Body of pancreas (tissue), 4 donors: Measurements from ENCODE around the gene HNRNPM. TPM values are rescaled to one million over a fixed set of nuclear protein-coding genes. Genes with fewer than 3 reads are reported as not detected.

Source experiments
- ATAC-seq: fragments of 150-250 bp; one replicate; pipeline ENCODE4 v1.9.1; 2016
- DNase-seq, 4 donors: peaks; one replicate each; pipeline ENCODE4 v3.0.0-alpha.2; 2019
- H3K27ac ChIP-seq, 4 donors: fragments of 200-600 bp; sonication (generic); 1 replicate in 3 of 4; 2 replicates in 1 of 4; pipeline versions ENCODE4 v1.5.1 to v1.6.1; 2016 to 2019; ENCODE audit warnings: mild to moderate bottlenecking in 1 of 4, mixed read lengths in 1 of 4, moderate library complexity in 1 of 4
- H3K27me3 ChIP-seq, 2 donors: fragments of 200-600 bp; sonication (generic); one replicate each; pipeline ENCODE4 v1.6.0; 2016; ENCODE audit warnings: mild to moderate bottlenecking in 1 of 2
- H3K36me3 ChIP-seq, 2 donors: fragments of 200-600 bp; sonication (generic); replicated peaks in 1 of 2; 2 replicates each; pipeline ENCODE4 v1.5.1; 2016; ENCODE audit warnings: low read depth in 2 of 2; ENCODE audit not compliant: insufficient read depth in 1 of 2
- H3K4me1 ChIP-seq: fragments of 200-600 bp; sonication (generic); one replicate; pipeline ENCODE4 v1.6.0; 2016
- H3K4me3 ChIP-seq, 2 donors: fragments of 200-600 bp; sonication (generic); 1 replicate in 1 of 2; 2 replicates in 1 of 2; pipeline ENCODE4 v1.5.1; 2016 to 2019
- H3K9me3 ChIP-seq, 3 donors: fragments of 200-600 bp; sonication (generic); 1 replicate in 2 of 3; 2 replicates in 1 of 3; pipeline ENCODE4 v1.5.1; 2016
- CTCF ChIP-seq, 7 experiments: fragments of 450-650 bp in 4 of 7; fragments of 200-600 bp in 3 of 7; sonication (generic) in 3 of 7; IDR thresholded peaks; one replicate each; pipeline ENCODE4 v1.5.1; 2016 to 2019; ENCODE audit warnings: antibody characterized with exemption in 7 of 7
- POLR2A ChIP-seq, 3 donors: fragments of 450-650 bp; IDR thresholded peaks; one replicate each; pipeline ENCODE4 v1.6.1; 2016; ENCODE audit warnings: antibody characterized with exemption in 3 of 3, mild to moderate bottlenecking in 2 of 3
- WGBS, 2 donors: methylation state at CpG; one replicate each; pipeline ENCODE4 v1.1.5; 2017; 5-methylcytosine and 5-hydroxymethylcytosine counted together
- intact Hi-C: fragments of 100-400 bp; cut with DNase I; formaldehyde crosslinking; loops from one replicate; pipeline ENCODE4 v1.15.1; 2023
- total RNA-seq, 2 donors: library from RNA; depleted of rRNA; stranded (reverse); fragments of >200 nt; gene quantifications; one replicate each; pipeline ENCODE4 v1.1.0, GENCODE V29; 2016

The HNRNPM gene
- total RNA-seq, 2 donors from 2014 or later = 64.9 to 146 TPM

- TF ChIP-seq CTCF (IDR thresholded peaks at IDR 0.05) (no peak), POLR2A (IDR thresholded peaks at IDR 0.05) (no peak)
- DNase-seq (no peak), ATAC-seq (no peak)
- Histone ChIP-seq H3K36me3 (peaks cover 26 to 34% of the 10 kb centered on the region in 2 donors), H3K4me1 (peaks cover 33% of the 10 kb centered on the region), H3K9me3 (no peaks in the 10 kb centered on the region), H3K27me3 (no peaks in the 10 kb centered on the region), H3K4me3 (no peak overlapping the region), H3K27ac (no peak overlapping the region)
- 89 to 91% methylated on average over 11 of the region's 11 CpGs for WGBS, 2 donors
- intact Hi-C loops = no loop called here
These were observed 37.9 kb downstream of the HNRNPM start for GRCh38 chr19:8482696-8483095.

DNA sequence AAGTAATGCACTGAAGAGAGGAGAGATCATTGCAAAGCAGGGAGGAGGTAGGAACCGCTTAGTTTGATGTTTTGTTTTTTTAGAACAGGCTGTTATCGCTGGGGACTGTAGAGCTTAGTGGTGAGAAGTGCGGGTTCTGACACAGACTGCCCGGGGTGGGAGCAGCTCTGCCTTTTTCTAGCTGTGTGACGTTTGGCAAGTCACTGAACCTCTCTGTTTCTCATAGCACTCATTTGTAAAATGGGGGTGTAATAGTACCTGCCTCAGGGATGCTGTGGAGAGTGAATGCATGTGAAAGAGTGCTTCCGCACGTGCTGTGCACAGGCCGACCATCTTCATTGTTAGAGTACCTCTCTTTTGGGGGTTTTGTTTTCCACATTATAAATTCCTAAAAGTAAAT is 38.4 kb downstream of the HNRNPM start:
- ATAC-seq (no peak), DNase-seq (no peak)
- Histone ChIP-seq H3K4me1 (peaks cover 29% of the 10 kb centered on the region), H3K36me3 (peaks cover 28 to 39% of the 10 kb centered on the region in 2 donors), H3K27ac (no peak overlapping the region), H3K9me3 (no peaks in the 10 kb centered on the region), H3K27me3 (no peaks in the 10 kb centered on the region), H3K4me3 (no peak overlapping the region)
- intact Hi-C loops = no loop called here
- TF ChIP-seq POLR2A (IDR thresholded peaks at IDR 0.05) = no peak
- TF ChIP-seq CTCF (IDR thresholded peaks at IDR 0.05) = no peak
- 88 to 94% methylated on average over 8 of the region's 8 CpGs for WGBS, 2 donors

DNA sequence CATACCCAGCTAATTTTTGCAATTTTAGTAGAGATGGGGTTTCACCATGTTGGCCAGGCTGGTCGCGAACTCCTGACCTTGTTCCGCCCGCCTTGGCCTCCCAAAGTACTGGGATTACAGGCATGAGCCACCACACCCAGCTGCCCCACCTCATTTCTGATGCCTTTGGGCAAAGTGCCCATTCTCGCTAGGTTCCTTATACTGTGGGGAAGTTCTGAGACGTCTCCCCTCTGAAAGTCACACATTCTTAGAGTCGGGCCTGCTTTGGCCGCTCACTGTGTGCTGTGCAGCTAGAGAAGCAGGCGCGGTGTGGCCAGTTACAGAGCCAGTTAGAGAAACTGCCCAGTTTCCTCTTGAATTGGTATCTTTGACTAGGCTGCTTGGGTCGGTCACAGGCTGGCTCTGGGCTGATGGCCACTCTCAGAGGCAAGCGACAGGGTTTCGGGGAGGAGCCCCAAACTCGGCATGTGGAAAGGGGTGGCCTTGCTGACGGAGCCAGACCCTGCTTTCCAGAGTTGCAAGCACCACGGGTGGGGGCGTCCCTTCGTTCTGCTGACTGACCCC is 39.6 kb downstream of the HNRNPM start:
- peak overlapping the region in 1 of 4 donors; percentile 8 for H3K27ac ChIP-seq
- peaks cover 26% of the 10 kb centered on the region for H3K4me1 ChIP-seq
- WGBS, 2 donors = 77 to 90% methylated on average over 15 to 18 of the region's 18 CpGs
- H3K27me3 ChIP-seq = no peaks in the 10 kb centered on the region
- no peak for ATAC-seq
- TF ChIP-seq CTCF (IDR thresholded peaks at IDR 0.05) (no peak), POLR2A (IDR thresholded peaks at IDR 0.05) (no peak)
- H3K9me3 ChIP-seq = no peaks in the 10 kb centered on the region
- H3K36me3 ChIP-seq = peaks cover 28 to 44% of the 10 kb centered on the region in 2 donors
- peak in 1 of 4 donors; percentile 71 for DNase-seq
- intact Hi-C loops = no loop called here
- H3K4me3 ChIP-seq = no peak overlapping the region

GRCh38 chr19:8485561-8486371 is 41.0 kb downstream of the HNRNPM start:
- Histone ChIP-seq H3K36me3 (peaks cover 28 to 44% of the 10 kb centered on the region in 2 donors), H3K27me3 (no peaks in the 10 kb centered on the region), H3K4me3 (no peak overlapping the region), H3K4me1 (peaks cover 19% of the 10 kb centered on the region), H3K27ac (no peak overlapping the region), H3K9me3 (no peaks in the 10 kb centered on the region)
- 96 to 98% methylated on average over 24 to 54 of the region's 62 CpGs for WGBS, 2 donors
- DNase-seq = no peak
- intact Hi-C loops = no loop called here
- ATAC-seq = no peak
- TF ChIP-seq CTCF (IDR thresholded peaks at IDR 0.05) = no peak
- TF ChIP-seq POLR2A (IDR thresholded peaks at IDR 0.05) = no peak
